AG09309 (cell line): ENCODE data around the gene NLRC5.
"Not testable (repeated sequence)": the region's sequence is repeated elsewhere in the genome, so short reads cannot be mapped to it uniquely, and the experiment has no call there.

ENCODE experiments used
- DNase-seq: peaks from one replicate; pipeline ENCODE4 v3.0.0-alpha.2; 2010; ENCODE audit warnings: low read depth
- H3K4me3 ChIP-seq: 2 replicates; pipeline ENCODE4 v1.5.1; 2011; ENCODE audit warnings: mild to moderate bottlenecking, low read depth, low read length, moderate library complexity; ENCODE audit not compliant: control insufficient read depth
- CTCF ChIP-seq: IDR thresholded peaks from 2 replicates; pipeline ENCODE4 v1.5.1; 2011; ENCODE audit warnings: mild to moderate bottlenecking, low read depth, low read length, inconsistent platforms; ENCODE audit not compliant: insufficient read depth, control insufficient read depth; ENCODE audit errors: missing control alignments

The NLRC5 gene

GRCh38 chr16:57062329-57062728 lies 73.0 kb downstream of the NLRC5 start:
- no peak for TF ChIP-seq CTCF
- no peak for DNase-seq
- H3K4me3 ChIP-seq: no peak overlapping the region

DNA sequence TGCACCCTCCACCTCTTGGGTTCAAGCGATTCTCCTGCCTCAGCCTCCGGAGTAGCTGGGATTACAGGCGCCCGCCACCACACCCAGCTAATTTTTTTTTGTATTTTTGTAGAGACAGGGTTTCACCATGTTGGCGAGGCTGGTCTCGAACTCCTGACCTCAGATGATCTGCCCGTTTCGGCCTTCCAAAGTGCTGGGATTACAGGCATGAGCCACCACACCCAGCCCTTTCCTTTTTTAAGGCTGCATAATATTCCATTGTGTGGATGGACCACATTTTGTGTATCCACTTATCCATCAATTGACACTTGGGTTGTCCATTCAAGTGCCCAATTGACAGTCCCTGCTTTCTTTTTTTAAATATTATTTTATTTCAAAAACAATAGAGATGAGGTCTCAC lies 73.8 kb downstream of the NLRC5 start:
- not testable (repeated sequence) for DNase-seq, H3K4me3 ChIP-seq

- no peak for TF ChIP-seq CTCF
- no peak overlapping the region for H3K4me3 ChIP-seq
- DNase-seq: no peak
Measured at GRCh38 chr16:57064995-57065394, 75.6 kb downstream of the NLRC5 start.

DNA sequence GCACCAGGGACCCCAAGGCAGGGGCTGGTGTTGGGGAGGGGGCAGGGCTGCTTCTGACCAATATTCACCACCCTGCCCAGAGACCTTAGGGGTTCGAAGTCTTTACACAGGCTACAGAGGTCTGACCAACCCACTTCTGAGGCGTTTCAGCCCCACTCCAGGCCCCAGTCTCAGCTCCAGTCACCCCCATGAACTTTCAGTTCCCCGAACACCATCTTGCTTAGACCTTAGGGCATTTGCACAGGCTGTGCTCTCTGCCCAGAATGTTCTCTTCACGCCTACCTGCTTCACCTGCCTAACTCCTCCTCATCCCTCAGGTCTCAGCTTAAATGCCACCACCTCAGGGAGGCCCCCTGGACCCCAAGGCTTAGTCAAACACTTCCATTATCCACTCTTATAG lies 77.3 kb downstream of the NLRC5 start:
- no peak for DNase-seq
- TF ChIP-seq CTCF: no peak

GRCh38 chr16:57067347-57067746 lies 78.0 kb downstream of the NLRC5 start:
- no peak for DNase-seq
- H3K4me3 ChIP-seq: no peak overlapping the region
- TF ChIP-seq CTCF: no peak

More for the DNA sequence above, 77.3 kb downstream of the NLRC5 start:
- H3K4me3 ChIP-seq: no peak overlapping the region

DNA sequence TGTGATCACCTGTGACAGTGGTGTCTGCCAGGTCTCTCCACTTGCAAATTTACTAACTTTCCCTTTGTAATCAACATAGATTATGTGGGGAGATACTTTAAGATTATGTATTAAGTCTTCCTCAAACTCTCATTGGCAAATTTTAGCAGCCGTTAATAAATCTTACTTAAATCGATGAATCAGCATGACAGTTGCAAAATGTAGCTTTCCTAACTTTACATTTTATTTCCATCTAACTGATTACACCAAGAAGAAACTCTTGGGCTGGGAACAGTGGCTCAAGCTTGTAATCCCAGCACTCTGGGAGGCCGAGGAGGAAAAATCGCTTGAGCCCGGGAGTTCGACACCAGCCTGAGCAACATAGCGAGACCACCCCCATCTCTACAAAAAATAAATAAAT lies 79.7 kb downstream of the NLRC5 start:
- no peak for TF ChIP-seq CTCF
- DNase-seq: no peak

DNA sequence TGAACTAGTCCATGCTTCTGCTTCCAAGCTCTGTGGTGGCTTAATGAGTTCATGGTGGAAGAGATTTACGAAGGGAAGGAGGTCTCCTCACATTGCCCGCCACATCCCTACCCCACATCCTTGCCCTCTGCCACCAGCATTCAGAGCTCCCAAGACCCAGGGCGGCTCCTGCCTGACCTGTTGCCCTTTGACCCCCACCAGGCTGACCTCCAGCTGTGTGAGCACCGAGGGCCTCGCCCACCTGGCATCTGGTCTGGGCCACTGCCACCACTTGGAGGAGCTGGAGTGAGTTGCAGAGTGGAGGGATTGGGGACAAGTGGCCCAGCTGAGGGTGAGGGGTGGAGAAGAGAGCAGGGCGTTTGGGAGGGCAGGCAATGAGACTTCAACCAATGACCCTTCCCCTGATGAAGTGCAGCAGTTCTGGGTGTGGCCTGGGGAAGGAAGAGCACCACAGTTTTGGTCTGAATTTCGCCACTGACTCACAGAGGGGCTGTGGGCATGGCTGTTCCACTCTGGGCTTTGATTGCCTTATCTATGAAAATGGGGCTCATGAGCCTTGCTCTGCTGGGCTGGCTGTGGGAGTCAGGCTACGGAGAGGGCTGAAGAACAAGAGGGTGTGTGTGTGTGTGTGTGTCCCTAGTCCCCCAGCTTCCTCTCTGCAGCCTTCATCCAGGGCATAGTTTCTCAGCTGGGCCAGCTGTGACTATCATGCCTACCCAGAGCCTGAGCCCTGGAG lies 80.4 kb downstream of the NLRC5 start:
- DNase-seq: no peak
- no peak overlapping the region for H3K4me3 ChIP-seq
- no peak for TF ChIP-seq CTCF

More for the DNA sequence above, 79.7 kb downstream of the NLRC5 start:
- H3K4me3 ChIP-seq: no peak overlapping the region
